HepG2 (cell line): Measurements from ENCODE around the gene TRMT112. TPM values are rescaled to one million over a fixed set of nuclear protein-coding genes. Genes with fewer than 3 reads are reported as not detected.

ENCODE experiments used
- AFF4 ChIP-seq: sonication (generic); formaldehyde crosslinking; IDR thresholded peaks from 2 replicates; pipeline ENCODE4 v1.4.0; 2020; ENCODE audit warnings: missing genetic modification reagents
- AHR ChIP-seq: IDR thresholded peaks from 2 replicates; pipeline ENCODE4 v1.6.1; 2018; ENCODE audit warnings: missing genetic modification reagents, missing compliant biosample characterization
- DR1 ChIP-seq: sonication (generic); formaldehyde crosslinking; IDR thresholded peaks from 2 replicates; pipeline ENCODE4 v1.8.0; 2021; ENCODE audit warnings: mild to moderate bottlenecking, missing genetic modification reagents, inconsistent platforms
- FOXM1 ChIP-seq: sonication (generic); formaldehyde crosslinking; IDR thresholded peaks from 2 replicates; pipeline ENCODE4 v1.5.0; 2020; ENCODE audit warnings: missing genetic modification reagents
- HMGA1 ChIP-seq: sonication (generic); formaldehyde crosslinking; conservative IDR thresholded peaks from 2 replicates; pipeline ENCODE4 v1.4.0; 2020; ENCODE audit warnings: missing genetic modification reagents
- MED1 ChIP-seq: sonication (generic); formaldehyde crosslinking; IDR thresholded peaks from 2 replicates; pipeline ENCODE4 v1.4.0; 2020; ENCODE audit warnings: missing genetic modification reagents
- MLX ChIP-seq: IDR thresholded peaks from 2 replicates; pipeline ENCODE4 v1.6.1; 2016
- NR3C1 ChIP-seq: sonication (generic); formaldehyde crosslinking; IDR thresholded peaks from 2 replicates; pipeline ENCODE4 v1.4.0; 2020; ENCODE audit warnings: missing genetic modification reagents
- NRL ChIP-seq: sonication (generic); formaldehyde crosslinking; IDR thresholded peaks from 2 replicates; pipeline ENCODE4 v1.5.0; 2020; ENCODE audit warnings: missing genetic modification reagents, mild to moderate bottlenecking, moderate library complexity, borderline replicate concordance
- RFXANK ChIP-seq: IDR thresholded peaks from 2 replicates; pipeline ENCODE4 v1.6.1; 2016
- SP5 ChIP-seq: IDR thresholded peaks from 2 replicates; pipeline ENCODE4 v1.6.1; 2016; ENCODE audit warnings: low read depth, borderline replicate concordance
- TBX3 ChIP-seq: fragments of 450-650 bp; IDR thresholded peaks from 2 replicates; pipeline ENCODE4 v1.6.1; 2017; ENCODE audit warnings: antibody characterized with exemption, mild to moderate bottlenecking, inconsistent platforms, borderline replicate concordance
- ZNF124 ChIP-seq: sonication (generic); formaldehyde crosslinking; IDR thresholded peaks from 2 replicates; pipeline ENCODE4 v1.4.0; 2020; ENCODE audit warnings: missing genetic modification reagents
- ZNF251 ChIP-seq: sonication (generic); formaldehyde crosslinking; IDR thresholded peaks from 2 replicates; pipeline ENCODE4 v1.9.0; 2021; ENCODE audit warnings: mild to moderate bottlenecking, missing genetic modification reagents
- ZNF326 ChIP-seq: sonication (generic); formaldehyde crosslinking; IDR thresholded peaks from 2 replicates; pipeline ENCODE4 v1.4.0; 2020; ENCODE audit warnings: missing genetic modification reagents, borderline replicate concordance
- ZNF34 ChIP-seq: sonication (generic); formaldehyde crosslinking; IDR thresholded peaks from 2 replicates; pipeline ENCODE4 v1.4.0; 2020; ENCODE audit warnings: mild to moderate bottlenecking, missing genetic modification reagents, borderline replicate concordance
- ZNF414 ChIP-seq: sonication (generic); formaldehyde crosslinking; IDR thresholded peaks from 2 replicates; pipeline ENCODE4 v1.5.0; 2020; ENCODE audit warnings: missing genetic modification reagents
- ZNF773 ChIP-seq: sonication (generic); formaldehyde crosslinking; IDR thresholded peaks from 2 replicates; pipeline ENCODE4 v1.4.0; 2020; ENCODE audit warnings: missing genetic modification reagents, borderline replicate concordance
- polyA plus RNA-seq, 8 experiments: library from polyadenylated mRNA; depleted of rRNA in 3 of 8; stranded (reverse) in 7 of 8; unstranded in 1 of 8; fragments of >200 nt; fragmentation: Illumina TruSeq in 4 of 8; extraction: Trizol in 4 of 8; gene quantifications; 2 replicates each; pipeline versions ENCODE4 v1.2.1 to v1.2.3, GENCODE V29; 2011 to 2016; ENCODE audit warnings: low read depth in 4 of 8, missing spikeins in 1 of 8, mixed read lengths in 1 of 8; ENCODE audit not compliant: insufficient read depth in 1 of 8
- total RNA-seq, 5 experiments: library from RNA; depleted of rRNA; stranded (reverse); fragments of >200 nt; fragmentation: Illumina TruSeq; extraction: Trizol; gene quantifications; 2 replicates each; pipeline ENCODE4 v1.2.3, GENCODE V29; 2016; ENCODE audit warnings: low read depth in 1 of 5
- TF ChIP-seq, protein P1 (sequence below): sonication (generic); formaldehyde crosslinking; IDR thresholded peaks from 2 replicates; pipeline ENCODE4 v1.4.0; 2020; ENCODE audit warnings: missing genetic modification reagents
- TF ChIP-seq, protein P2 (sequence below): sonication (generic); formaldehyde crosslinking; IDR thresholded peaks from 2 replicates; pipeline ENCODE4 v1.8.0; 2022; ENCODE audit warnings: mild to moderate bottlenecking, missing genetic modification reagents, moderate library complexity
- TF ChIP-seq, protein P3 (sequence below): conservative IDR thresholded peaks from 2 replicates; pipeline ENCODE4 v1.6.1; 2018; ENCODE audit warnings: missing genetic modification reagents

Gene TRMT112
- total and polyA plus RNA-seq, 2 of the 13 experiments (the other 11 are each of a cell fraction or from before 2014, with no cell fraction given), result 186 to 409 TPM

- TF ChIP-seq ZNF414 (CRISPR knock-in tag) (peak; percentile 77; the same call in 1 of the 2 replicates), MLX (no peak), ZNF34 (peak; percentile 88; the same call in 1 of the 2 replicates), ZNF124 (CRISPR knock-in tag) (no peak), RFXANK (no peak), HMGA1 (CRISPR knock-in tag) (no peak), NR3C1 (CRISPR knock-in tag) (no peak), AFF4 (CRISPR knock-in tag) (no peak), SP5 (CRISPR knock-in tag) (peak; percentile 73), ZNF326 (CRISPR knock-in tag) (no peak), DR1 (CRISPR knock-in tag) (0 out of 2 replicates have a peak, but pooled peaks have one; percentile 12), ZNF251 (0 out of 2 replicates have a peak, but pooled peaks have one; percentile 88), AHR (CRISPR knock-in tag) (no peak), NRL (CRISPR knock-in tag) (peak; percentile 53; the same call in 1 of the 2 replicates), MED1 (CRISPR knock-in tag) (no peak), FOXM1 (CRISPR knock-in tag) (0 out of 2 replicates have a peak, but pooled peaks have one; percentile 21), TBX3 (0 out of 2 replicates have a peak, but pooled peaks have one; percentile 55), ZNF773 (CRISPR knock-in tag) (peak; percentile 72; the same call in 1 of the 2 replicates)
- TF ChIP-seq, protein P1, sequence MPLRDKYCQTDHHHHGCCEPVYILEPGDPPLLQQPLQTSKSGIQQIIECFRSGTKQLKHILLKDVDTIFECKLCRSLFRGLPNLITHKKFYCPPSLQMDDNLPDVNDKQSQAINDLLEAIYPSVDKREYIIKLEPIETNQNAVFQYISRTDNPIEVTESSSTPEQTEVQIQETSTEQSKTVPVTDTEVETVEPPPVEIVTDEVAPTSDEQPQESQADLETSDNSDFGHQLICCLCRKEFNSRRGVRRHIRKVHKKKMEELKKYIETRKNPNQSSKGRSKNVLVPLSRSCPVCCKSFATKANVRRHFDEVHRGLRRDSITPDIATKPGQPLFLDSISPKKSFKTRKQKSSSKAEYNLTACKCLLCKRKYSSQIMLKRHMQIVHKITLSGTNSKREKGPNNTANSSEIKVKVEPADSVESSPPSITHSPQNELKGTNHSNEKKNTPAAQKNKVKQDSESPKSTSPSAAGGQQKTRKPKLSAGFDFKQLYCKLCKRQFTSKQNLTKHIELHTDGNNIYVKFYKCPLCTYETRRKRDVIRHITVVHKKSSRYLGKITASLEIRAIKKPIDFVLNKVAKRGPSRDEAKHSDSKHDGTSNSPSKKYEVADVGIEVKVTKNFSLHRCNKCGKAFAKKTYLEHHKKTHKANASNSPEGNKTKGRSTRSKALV (CRISPR knock-in tag), result peak; percentile 72; the same call in 1 of the 2 replicates
- TF ChIP-seq, protein P2, sequence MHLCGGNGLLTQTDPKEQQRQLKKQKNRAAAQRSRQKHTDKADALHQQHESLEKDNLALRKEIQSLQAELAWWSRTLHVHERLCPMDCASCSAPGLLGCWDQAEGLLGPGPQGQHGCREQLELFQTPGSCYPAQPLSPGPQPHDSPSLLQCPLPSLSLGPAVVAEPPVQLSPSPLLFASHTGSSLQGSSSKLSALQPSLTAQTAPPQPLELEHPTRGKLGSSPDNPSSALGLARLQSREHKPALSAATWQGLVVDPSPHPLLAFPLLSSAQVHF (CRISPR knock-in tag), result no peak
- TF ChIP-seq, protein P3, sequence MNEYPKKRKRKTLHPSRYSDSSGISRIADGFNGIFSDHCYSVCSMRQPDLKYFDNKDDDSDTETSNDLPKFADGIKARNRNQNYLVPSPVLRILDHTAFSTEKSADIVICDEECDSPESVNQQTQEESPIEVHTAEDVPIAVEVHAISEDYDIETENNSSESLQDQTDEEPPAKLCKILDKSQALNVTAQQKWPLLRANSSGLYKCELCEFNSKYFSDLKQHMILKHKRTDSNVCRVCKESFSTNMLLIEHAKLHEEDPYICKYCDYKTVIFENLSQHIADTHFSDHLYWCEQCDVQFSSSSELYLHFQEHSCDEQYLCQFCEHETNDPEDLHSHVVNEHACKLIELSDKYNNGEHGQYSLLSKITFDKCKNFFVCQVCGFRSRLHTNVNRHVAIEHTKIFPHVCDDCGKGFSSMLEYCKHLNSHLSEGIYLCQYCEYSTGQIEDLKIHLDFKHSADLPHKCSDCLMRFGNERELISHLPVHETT (CRISPR knock-in tag), result no peak
Observed at GRCh38 chr11:64317961-64318765, 804 bp upstream of the TRMT112 start, which contains the start of gene PRDX5 (continued).
